ENCODE measurements around the gene KRTAP10-1. TPM values are rescaled to one million over a fixed set of nuclear protein-coding genes. Genes with fewer than 3 reads are reported as not detected.

KRTAP10-1 gene
- total and polyA plus RNA-seq, 2 of the 8 experiments (the other 6 are each of a cell fraction or from before 2014, with no cell fraction given), result 0.08 TPM; not detected in 1

DNA sequence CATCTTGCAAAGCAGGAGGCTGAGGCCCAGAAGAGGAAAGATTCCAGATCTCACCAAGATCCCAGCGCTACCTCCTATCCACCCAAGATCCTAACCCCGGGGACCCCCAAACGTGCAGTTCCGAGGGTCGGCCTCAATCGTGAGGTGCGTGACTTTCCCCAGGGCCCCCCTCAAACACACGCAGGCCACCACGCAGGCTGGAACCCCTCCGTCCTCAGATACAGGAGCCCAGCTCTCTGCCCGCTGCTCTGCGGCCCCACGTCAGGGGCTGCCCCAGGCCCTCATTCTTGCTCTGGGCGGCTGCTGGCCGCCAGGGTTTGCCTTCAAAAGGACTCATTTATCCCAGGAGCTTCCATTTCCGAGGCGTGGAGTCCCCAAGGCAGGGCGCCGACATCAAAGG is 39.9 kb downstream of the KRTAP10-1 start:
- no peak overlapping the region for H2AK5ac ChIP-seq (ENCODE audit: low read depth, low read length)
- H2BK5ac ChIP-seq (ENCODE audit: low read depth, low read length), result no peak overlapping the region
- 91% methylated on average over 19 of the region's 19 CpGs; no CpG with 5 or more reads in 1 of the 2 experiments for WGBS, 2 experiments (ENCODE audit: extremely low coverage in 1 of 2, insufficient coverage in 1 of 2, insufficient read length in 1 of 2, insufficient replicate concordance in 2 of 2, low coverage in 1 of 2, low lambda C conversion rate in 2 of 2, missing lambda C conversion rate in 1 of 2)
- H3K56ac ChIP-seq (replicated peaks; ENCODE audit: insufficient read length, low read depth, low read length), result no peak overlapping the region
- no peak overlapping the region for H2BK15ac ChIP-seq (ENCODE audit: low read length)
- no peak overlapping the region for H4K8ac ChIP-seq (ENCODE audit: extremely low read depth, insufficient read depth, low read length)
- no peak overlapping the region for H4K91ac ChIP-seq (replicated peaks; ENCODE audit: insufficient read length, low read length)
- no peak overlapping the region for H2BK12ac ChIP-seq (ENCODE audit: low read depth, low read length)
- H2BK20ac ChIP-seq (ENCODE audit: low read length), result no peak overlapping the region
- H3K27ac ChIP-seq (ENCODE audit: low read depth, low read length), result no peak overlapping the region
- no peak overlapping the region for H3K4ac ChIP-seq (replicated peaks; ENCODE audit: insufficient read length, low read depth, low read length)
- H3K4me3 ChIP-seq (ENCODE audit: extremely low read depth in 1 of 4, insufficient read depth in 2 of 4, low read depth in 3 of 4, low read length in 4 of 4), result no peak overlapping the region
- H3K4me1 ChIP-seq (replicated peaks in 1 of 4; ENCODE audit: control insufficient read depth in 3 of 4, insufficient read depth in 4 of 4, low read length in 3 of 4), result peaks cover 0 to 18% (median 8%) of the 10 kb centered on the region in 4 experiments; a peak in 5 of 7 replicates
- H4K5ac ChIP-seq (ENCODE audit: insufficient read length, low read depth, low read length), result no peak overlapping the region
- no peak overlapping the region for H3K9ac ChIP-seq (replicated peaks in 1 of 4; ENCODE audit: extremely low read depth in 1 of 4, low read depth in 3 of 4, low read length in 3 of 4)
- no peak overlapping the region for H2BK120ac ChIP-seq (replicated peaks; ENCODE audit: low read depth, low read length)
- no peaks in the 10 kb centered on the region; the same call in 1 of the 2 replicates for H3K79me1 ChIP-seq (ENCODE audit: low read depth, low read length)
- DNase-seq (ENCODE audit: low read depth in 1 of 2, low spot score in 2 of 2), result no peak
- no peaks in the 10 kb centered on the region for H3K23me2 ChIP-seq (ENCODE audit: low read depth, low read length)
- H3K79me2 ChIP-seq (ENCODE audit: control insufficient read depth in 1 of 2, insufficient read depth in 2 of 2, low read length in 2 of 2), result no peaks in the 10 kb centered on the region
- H3K27me3 ChIP-seq (replicated peaks in 1 of 4; ENCODE audit: control insufficient read depth in 3 of 4, extremely low read depth in 1 of 4, insufficient read depth in 3 of 4, low read length in 3 of 4), result no peaks in the 10 kb centered on the region; a peak in 1 of 7 replicates
- ChIA-PET POLR2A (ENCODE audit: partially characterized antibody) (interaction anchor here (1.1 kb wide), 1 partner anchor 301 kb away, joined by 4 read pairs; the partner anchor contains the start of gene UBE2G2), CTCF (ENCODE audit: partially characterized antibody) (interaction anchor here (1.0 to 1.6 kb wide), 2 partner anchors 11 to 293 kb away, joined by 3 read pairs; no protein-coding TSS in a partner anchor)
- no peak overlapping the region for H3K4me2 ChIP-seq (ENCODE audit: insufficient read depth in 1 of 2, low read depth in 2 of 2, low read length in 2 of 2)
- no peak overlapping the region for H3K18ac ChIP-seq (ENCODE audit: extremely low read depth, low read length)
- no peak for FAIRE-seq
- no peaks in the 10 kb centered on the region for H4K20me1 ChIP-seq (replicated peaks in 1 of 2; ENCODE audit: control insufficient read depth in 1 of 2, insufficient read depth in 2 of 2, low read length in 2 of 2)
- H3K36me3 ChIP-seq (ENCODE audit: control insufficient read depth in 2 of 4, insufficient read depth in 4 of 4, low read length in 3 of 4), result 0 out of 8 replicates have a peak, but pooled peaks cover 0 to 2% (median 0%) of the 10 kb centered on the region in 4 experiments
- no peaks in the 10 kb centered on the region for H3K9me3 ChIP-seq (ENCODE audit: insufficient read depth in 2 of 2, low read depth in 1 of 2, low read length in 1 of 2)
- no peak overlapping the region for H3K14ac ChIP-seq (ENCODE audit: insufficient read length)
- no peak for TF ChIP-seq SAP30 (IDR thresholded peaks at IDR 0.05; ENCODE audit: insufficient read depth, insufficient replicate concordance, low read length)
- TF ChIP-seq, protein P1, sequence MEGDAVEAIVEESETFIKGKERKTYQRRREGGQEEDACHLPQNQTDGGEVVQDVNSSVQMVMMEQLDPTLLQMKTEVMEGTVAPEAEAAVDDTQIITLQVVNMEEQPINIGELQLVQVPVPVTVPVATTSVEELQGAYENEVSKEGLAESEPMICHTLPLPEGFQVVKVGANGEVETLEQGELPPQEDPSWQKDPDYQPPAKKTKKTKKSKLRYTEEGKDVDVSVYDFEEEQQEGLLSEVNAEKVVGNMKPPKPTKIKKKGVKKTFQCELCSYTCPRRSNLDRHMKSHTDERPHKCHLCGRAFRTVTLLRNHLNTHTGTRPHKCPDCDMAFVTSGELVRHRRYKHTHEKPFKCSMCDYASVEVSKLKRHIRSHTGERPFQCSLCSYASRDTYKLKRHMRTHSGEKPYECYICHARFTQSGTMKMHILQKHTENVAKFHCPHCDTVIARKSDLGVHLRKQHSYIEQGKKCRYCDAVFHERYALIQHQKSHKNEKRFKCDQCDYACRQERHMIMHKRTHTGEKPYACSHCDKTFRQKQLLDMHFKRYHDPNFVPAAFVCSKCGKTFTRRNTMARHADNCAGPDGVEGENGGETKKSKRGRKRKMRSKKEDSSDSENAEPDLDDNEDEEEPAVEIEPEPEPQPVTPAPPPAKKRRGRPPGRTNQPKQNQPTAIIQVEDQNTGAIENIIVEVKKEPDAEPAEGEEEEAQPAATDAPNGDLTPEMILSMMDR (IDR thresholded peaks at IDR 0.05; ENCODE audit: control extremely low read depth in 1 of 3, insufficient read depth in 1 of 3, low read depth in 1 of 3, low read length in 3 of 3), result no peak
- no peak for TF ChIP-seq PHF8 (conservative IDR thresholded peaks at IDR 0.05; ENCODE audit: low read depth, low read length)
- no peak for TF ChIP-seq SIX5 (IDR thresholded peaks at IDR 0.05; ENCODE audit: low read depth, low read length)
- TF ChIP-seq KDM4A (IDR thresholded peaks at IDR 0.05; ENCODE audit: low read depth, low read length, severe bottlenecking), result no peak
- TF ChIP-seq GTF2F1 (IDR thresholded peaks at IDR 0.05; ENCODE audit: borderline replicate concordance, low read depth, low read length), result no peak
- no peak overlapping the region for H3K23ac ChIP-seq (ENCODE audit: insufficient read length)
- H2AFZ ChIP-seq (ENCODE audit: low read length), result no peak overlapping the region

Measured in H1 (cell line).